Neural cell (in vitro differentiated cells): ENCODE measurements around the gene DNM3. TPM values are rescaled to one million over a fixed set of nuclear protein-coding genes. Genes with fewer than 3 reads are reported as not detected.

ENCODE experiments used
- H2AFZ ChIP-seq: fragments of 200-600, 300-800 bp; sonication (generic), shearing (Covaris generic); 2 replicates; pipeline ENCODE4 v1.6.0; 2014; ENCODE audit warnings: low read depth, mild to moderate bottlenecking, antibody characterized with exemption, low read length, moderate library complexity
- H3F3A ChIP-seq: fragments of 200-600 bp; shearing (Covaris generic); 2 replicates; pipeline ENCODE4 v1.6.1; 2016; ENCODE audit warnings: mild to moderate bottlenecking, moderate library complexity, mixed read lengths, antibody characterized with exemption, low read length; ENCODE audit not compliant: insufficient read depth, poor library complexity, severe bottlenecking
- H3K27ac ChIP-seq: fragments of 200-600, 300-800 bp; sonication (generic), shearing (Covaris generic); 2 replicates; pipeline ENCODE4 v1.5.1; 2014; ENCODE audit warnings: mild to moderate bottlenecking, low read length, moderate library complexity
- H3K27me3 ChIP-seq: fragments of 300-800, 200-600 bp; sonication (generic), shearing (Covaris generic); 2 replicates; pipeline ENCODE4 v1.6.0; 2014; ENCODE audit warnings: mild to moderate bottlenecking, low read depth, low read length, moderate library complexity; ENCODE audit not compliant: insufficient read depth
- H3K36me3 ChIP-seq: fragments of 300-800, 200-600 bp; sonication (generic), shearing (Covaris generic); 2 replicates; pipeline ENCODE4 v1.5.1; 2014; ENCODE audit warnings: mild to moderate bottlenecking, antibody characterized with exemption, low read length, moderate library complexity; ENCODE audit not compliant: insufficient read depth
- H3K4me2 ChIP-seq: fragments of 300-800, 200-600 bp; sonication (generic), shearing (Covaris generic); 2 replicates; pipeline ENCODE4 v1.6.0; 2014; ENCODE audit warnings: mild to moderate bottlenecking, low read length
- H3K4me3 ChIP-seq: fragments of 300-800, 200-600 bp; sonication (generic), shearing (Covaris generic); 2 replicates; pipeline ENCODE4 v1.5.1; 2014; ENCODE audit warnings: mild to moderate bottlenecking, low read length, moderate library complexity
- H3K79me2 ChIP-seq: fragments of 200-600 bp; shearing (Covaris generic); replicated peaks from 2 replicates; pipeline ENCODE4 v1.6.0; 2014; ENCODE audit warnings: mild to moderate bottlenecking, low read length, moderate library complexity; ENCODE audit not compliant: insufficient read depth
- H3K9ac ChIP-seq: fragments of 300-800, 200-600 bp; sonication (generic), shearing (Covaris generic); 2 replicates; pipeline ENCODE4 v1.6.1; 2016; ENCODE audit warnings: mild to moderate bottlenecking, low read length, mixed read lengths
- H3K9me2 ChIP-seq: fragments of 200-600 bp; shearing (Covaris generic); 2 replicates; pipeline ENCODE4 v1.6.1; 2016; ENCODE audit warnings: mild to moderate bottlenecking, low read length, mixed read lengths; ENCODE audit not compliant: insufficient read depth
- H3K9me3 ChIP-seq: fragments of 200-600, 300-800 bp; sonication (generic), shearing (Covaris generic); 2 replicates; pipeline ENCODE4 v1.6.1; 2016; ENCODE audit warnings: mild to moderate bottlenecking, mixed run types, low read length, moderate library complexity, mixed read lengths
- H4K20me1 ChIP-seq: fragments of 200-600 bp; shearing (Covaris generic); 2 replicates; pipeline ENCODE4 v1.6.1; 2016; ENCODE audit warnings: mild to moderate bottlenecking, mixed run types; ENCODE audit not compliant: insufficient read depth
- CTCF ChIP-seq: fragments of 450-650 bp; IDR thresholded peaks from 2 replicates; pipeline ENCODE4 v1.5.1; 2014; ENCODE audit warnings: antibody characterized with exemption, mild to moderate bottlenecking, moderate library complexity; ENCODE audit not compliant: poor library complexity, severe bottlenecking
- EP300 ChIP-seq: fragments of 450-650 bp; conservative IDR thresholded peaks from 2 replicates; pipeline ENCODE4 v1.6.1; 2014; ENCODE audit warnings: antibody characterized with exemption, mild to moderate bottlenecking, moderate library complexity; ENCODE audit not compliant: poor library complexity, severe bottlenecking
- EZH2 ChIP-seq: fragments of 200-600, 300-800 bp; shearing (Covaris generic), sonication (generic); IDR thresholded peaks from 2 replicates; pipeline ENCODE4 v1.6.1; 2014; ENCODE audit warnings: antibody characterized with exemption, low read length, borderline replicate concordance, mild to moderate bottlenecking; ENCODE audit not compliant: insufficient read depth, poor library complexity, severe bottlenecking
- MXI1 ChIP-seq: fragments of 450-650 bp; conservative IDR thresholded peaks from 2 replicates; pipeline ENCODE4 v1.6.1; 2014; ENCODE audit warnings: antibody characterized with exemption, mild to moderate bottlenecking; ENCODE audit not compliant: poor library complexity, severe bottlenecking
- POLR2AphosphoS5 ChIP-seq: IDR thresholded peaks from 2 replicates; pipeline ENCODE4 v1.6.1; 2012
- RAD21 ChIP-seq: fragments of 450-650 bp; conservative IDR thresholded peaks from 2 replicates; pipeline ENCODE4 v1.6.1; 2014; ENCODE audit warnings: antibody characterized with exemption, mild to moderate bottlenecking, moderate library complexity
- REST ChIP-seq: IDR thresholded peaks from 2 replicates; pipeline ENCODE4 v1.6.1; 2012; ENCODE audit warnings: borderline replicate concordance
- SMC3 ChIP-seq: fragments of 450-650 bp; conservative IDR thresholded peaks from 2 replicates; pipeline ENCODE4 v1.6.1; 2014; ENCODE audit warnings: antibody characterized with exemption, mild to moderate bottlenecking, moderate library complexity; ENCODE audit not compliant: poor library complexity
- TAF1 ChIP-seq: IDR thresholded peaks from 2 replicates; pipeline ENCODE4 v1.6.1; 2012; ENCODE audit warnings: low read depth
- polyA plus RNA-seq: library from polyadenylated mRNA; depleted of rRNA; stranded (reverse); fragments of >200 nt; gene quantifications from 2 replicates; pipeline ENCODE4 v1.2.3, GENCODE V29; 2014

Gene DNM3
- polyA plus RNA-seq, 1 donor from 2014 or later: 37.1 TPM

- Histone ChIP-seq H3K9me3 (no peaks in the 10 kb centered on the region), H3K79me2 (no peaks in the 10 kb centered on the region), H3K27ac (no peak overlapping the region), H3K4me3 (no peak overlapping the region), H4K20me1 (no peaks in the 10 kb centered on the region), H3K36me3 (no peaks in the 10 kb centered on the region), H3K9me2 (no peaks in the 10 kb centered on the region), H3F3A (no peaks in the 10 kb centered on the region), H2AFZ (no peak overlapping the region), H3K4me2 (no peak overlapping the region), H3K9ac (no peak overlapping the region), H3K27me3 (no peaks in the 10 kb centered on the region)
- TF ChIP-seq TAF1: no peak
- no peak for TF ChIP-seq CTCF
- no peak for TF ChIP-seq EP300
- no peak for TF ChIP-seq MXI1
- TF ChIP-seq SMC3: no peak
- TF ChIP-seq POLR2AphosphoS5: no peak
- TF ChIP-seq EZH2: no peak
Observed at GRCh38 chr1:172069051-172069450, 227.8 kb downstream of the DNM3 start.

- Histone ChIP-seq H3K4me3 (no peak overlapping the region), H3K4me2 (no peak overlapping the region), H3K27me3 (no peaks in the 10 kb centered on the region), H3K9ac (no peak overlapping the region), H3K9me2 (no peaks in the 10 kb centered on the region), H3K36me3 (no peaks in the 10 kb centered on the region), H3K79me2 (no peaks in the 10 kb centered on the region), H2AFZ (no peak overlapping the region), H4K20me1 (no peaks in the 10 kb centered on the region), H3K27ac (no peak overlapping the region), H3F3A (no peaks in the 10 kb centered on the region), H3K9me3 (no peaks in the 10 kb centered on the region)
- TF ChIP-seq REST (no peak), EP300 (no peak), POLR2AphosphoS5 (no peak), SMC3 (no peak), TAF1 (no peak), MXI1 (no peak), EZH2 (no peak), RAD21 (no peak), CTCF (no peak)
Observed at GRCh38 chr1:172069534-172069933, 228.2 kb downstream of the DNM3 start.
